ENCODE results near the gene VTN.

GRCh38 chr17:28340374-28340773 is 29.7 kb downstream of the VTN start:
- TF ChIP-seq CTCF (IDR thresholded peaks at IDR 0.05), result no peak
- no peak for TF ChIP-seq POLR2A (IDR thresholded peaks at IDR 0.05)

Data from thyroid gland (tissue), 4 donors.